C4-2B (cell line): ENCODE measurements around the gene VPS13D.

Experiments used
- CTCF ChIP-seq: fragments of 450-650 bp; conservative IDR thresholded peaks from 2 replicates; pipeline ENCODE4 v1.5.1; 2017; ENCODE audit warnings: mild to moderate bottlenecking
- ZFX ChIP-seq: fragments of 450-650 bp; IDR thresholded peaks from 2 replicates; pipeline ENCODE4 v1.6.1; 2017

- TF ChIP-seq CTCF (no peak), ZFX (no peak)
Measured at GRCh38 chr1:12380326-12381249, 150.8 kb downstream of the VPS13D start.
